Left hindlimb (tissue), 1 donor: ENCODE results near the gene RDH16.
"Not testable (repeated sequence)": the region's sequence is repeated elsewhere in the genome, so short reads cannot be mapped to it uniquely, and the experiment has no call there.

Experiments used
- DNase-seq: peaks from one replicate; pipeline ENCODE4 v3.0.0-alpha.2; 2018

RDH16 gene

DNA sequence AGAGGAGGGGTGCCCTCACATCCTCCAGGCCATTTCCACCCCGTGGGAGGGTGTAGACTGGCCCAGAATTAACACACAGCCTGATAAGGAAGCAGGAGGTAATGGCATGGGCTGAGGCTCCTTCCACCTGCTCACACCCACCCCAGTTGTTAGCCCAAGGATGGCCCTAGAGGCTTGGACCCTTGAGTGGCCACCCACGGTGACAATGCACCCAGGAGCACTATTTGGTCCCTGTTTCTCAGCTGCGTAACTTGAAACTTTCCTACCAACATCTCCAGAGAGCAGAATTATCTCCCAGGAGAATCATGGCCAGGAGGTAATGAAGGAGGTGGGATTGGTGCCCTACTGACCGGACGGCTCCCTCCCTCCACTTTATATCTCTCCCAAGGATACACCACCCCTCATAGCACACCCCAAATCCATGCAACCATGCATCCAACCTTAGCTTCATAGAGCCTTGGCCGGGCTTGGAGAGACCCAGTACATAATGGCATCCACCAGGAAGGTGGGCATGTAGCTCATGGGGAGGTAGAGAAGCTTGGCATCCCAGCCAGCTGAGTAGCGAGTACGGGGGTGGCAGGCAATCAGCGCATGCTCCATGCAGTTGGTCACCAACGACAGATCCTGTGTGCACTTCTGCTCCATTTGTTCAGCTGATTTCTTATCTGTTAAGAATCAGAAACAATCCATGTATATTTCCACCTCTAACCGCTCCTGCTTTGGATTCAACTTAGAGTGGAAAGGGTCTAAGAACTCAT, 5.6 kb downstream of the RDH16 start:
- no peak for DNase-seq

DNA sequence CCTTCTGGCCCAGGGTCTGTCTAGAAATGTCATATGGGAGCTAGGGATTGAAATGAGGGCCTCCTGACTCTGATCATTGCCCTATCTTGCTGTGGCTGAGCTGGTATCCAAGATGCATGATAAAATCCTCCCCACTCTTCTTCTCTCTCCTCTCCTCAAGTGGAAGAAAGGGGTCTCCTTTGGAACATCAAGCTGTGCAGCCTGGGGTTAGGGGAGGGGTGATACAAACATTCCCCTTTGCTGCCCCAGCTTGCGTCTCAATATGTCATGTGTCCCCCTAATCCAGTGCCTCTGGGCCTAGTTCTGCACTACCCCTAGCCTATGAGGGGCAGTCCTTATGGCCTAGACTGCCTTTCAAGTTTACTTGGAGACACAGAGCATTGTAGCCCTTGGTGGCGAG, 8.5 kb downstream of the RDH16 start:
- DNase-seq, result no peak

DNA sequence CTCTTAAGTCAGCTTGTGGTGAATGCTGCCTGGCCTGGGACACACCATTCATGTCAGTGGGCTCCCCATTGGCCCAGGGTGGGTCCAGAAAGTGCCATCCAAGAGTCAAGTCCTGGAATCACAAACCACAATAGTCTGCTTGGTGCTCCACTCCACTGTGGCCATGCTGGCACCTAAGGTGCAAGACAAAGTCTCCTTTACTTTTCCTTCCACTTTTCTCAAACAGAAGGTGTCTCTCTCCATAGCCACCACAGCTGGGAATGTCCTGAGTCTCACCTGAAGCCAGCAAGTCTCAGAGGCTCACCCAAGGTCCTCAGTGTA, 9.0 kb downstream of the RDH16 start:
- no peak for DNase-seq

DNA sequence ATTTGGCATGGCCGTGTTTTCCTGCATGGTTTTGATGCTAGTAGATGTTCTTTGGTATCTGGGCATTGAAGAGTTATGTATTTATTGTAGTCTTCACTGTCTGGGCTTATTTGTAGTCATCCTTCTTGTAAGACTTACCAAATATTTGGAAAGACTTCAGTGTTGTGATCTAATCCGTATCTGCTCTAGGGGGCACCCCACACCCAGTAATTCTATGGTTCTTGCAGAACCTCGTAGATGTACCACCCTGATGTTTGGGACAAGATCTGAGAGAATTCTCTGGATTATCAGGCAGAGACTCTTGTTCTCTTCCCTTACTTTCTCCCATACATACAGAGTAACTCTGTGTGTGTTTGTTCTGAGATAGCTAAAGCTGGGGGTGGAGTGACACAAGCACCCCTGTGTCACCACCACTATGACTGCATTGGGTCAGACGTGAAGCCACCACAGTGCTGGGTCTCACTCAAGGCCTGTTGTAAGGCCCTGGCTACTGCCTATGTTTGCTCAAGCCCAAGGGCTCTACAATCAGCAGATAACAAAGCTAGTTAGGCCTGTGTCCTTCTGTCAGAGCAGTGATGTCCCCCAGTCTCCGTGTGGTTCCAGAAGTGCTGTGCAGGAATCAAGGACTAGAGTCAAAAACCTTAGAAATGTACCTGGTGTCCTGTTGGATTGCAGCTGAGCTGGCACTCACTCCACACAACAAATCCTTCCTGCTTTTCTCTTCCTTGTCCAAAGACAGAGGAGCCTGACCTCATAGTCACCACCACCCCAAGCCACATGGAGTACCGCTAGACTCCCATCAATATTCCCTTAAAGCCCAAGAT, 9.6 kb downstream of the RDH16 start:
- DNase-seq, result no peak

DNA sequence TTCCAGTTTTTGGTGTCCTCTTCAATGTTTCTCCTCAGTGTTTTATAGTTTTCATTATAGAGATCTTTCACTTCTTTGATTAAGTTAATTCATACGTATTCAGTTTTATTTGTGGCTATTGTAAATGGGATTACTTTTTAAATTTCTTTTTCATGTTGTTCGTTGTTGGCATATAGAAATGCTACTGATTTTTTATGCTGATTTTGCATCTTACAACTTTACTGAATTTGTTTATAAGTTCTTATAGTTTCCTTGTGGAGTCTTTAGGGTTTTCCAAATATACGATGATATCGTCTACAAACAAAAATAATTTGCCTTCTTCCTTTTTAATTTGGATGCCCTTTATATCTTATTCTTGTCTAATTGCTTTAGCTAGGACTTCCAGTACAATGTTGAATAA, 13.5 kb downstream of the RDH16 start:
- DNase-seq, result no peak

DNA sequence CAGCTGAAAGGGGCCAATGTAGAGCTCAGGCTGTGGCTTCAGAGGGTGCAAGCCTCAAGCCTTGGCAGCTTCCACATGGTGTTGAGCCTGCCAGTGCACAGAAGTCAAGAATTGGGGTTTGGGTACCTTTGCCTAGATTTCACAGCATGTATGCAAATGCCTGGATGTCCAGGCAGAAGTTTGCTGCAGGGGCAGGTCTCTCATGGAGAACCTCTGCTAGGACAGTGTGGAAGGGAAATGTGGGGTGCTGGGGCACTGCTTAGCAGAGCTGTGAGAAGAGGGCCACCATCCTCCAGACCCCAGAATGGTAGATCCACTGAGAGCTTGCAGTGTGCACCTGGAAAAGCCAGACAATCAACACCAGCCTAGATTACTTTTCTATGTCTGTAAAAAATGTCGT, 14.0 kb downstream of the RDH16 start:
- DNase-seq, result not testable (repeated sequence)

DNA sequence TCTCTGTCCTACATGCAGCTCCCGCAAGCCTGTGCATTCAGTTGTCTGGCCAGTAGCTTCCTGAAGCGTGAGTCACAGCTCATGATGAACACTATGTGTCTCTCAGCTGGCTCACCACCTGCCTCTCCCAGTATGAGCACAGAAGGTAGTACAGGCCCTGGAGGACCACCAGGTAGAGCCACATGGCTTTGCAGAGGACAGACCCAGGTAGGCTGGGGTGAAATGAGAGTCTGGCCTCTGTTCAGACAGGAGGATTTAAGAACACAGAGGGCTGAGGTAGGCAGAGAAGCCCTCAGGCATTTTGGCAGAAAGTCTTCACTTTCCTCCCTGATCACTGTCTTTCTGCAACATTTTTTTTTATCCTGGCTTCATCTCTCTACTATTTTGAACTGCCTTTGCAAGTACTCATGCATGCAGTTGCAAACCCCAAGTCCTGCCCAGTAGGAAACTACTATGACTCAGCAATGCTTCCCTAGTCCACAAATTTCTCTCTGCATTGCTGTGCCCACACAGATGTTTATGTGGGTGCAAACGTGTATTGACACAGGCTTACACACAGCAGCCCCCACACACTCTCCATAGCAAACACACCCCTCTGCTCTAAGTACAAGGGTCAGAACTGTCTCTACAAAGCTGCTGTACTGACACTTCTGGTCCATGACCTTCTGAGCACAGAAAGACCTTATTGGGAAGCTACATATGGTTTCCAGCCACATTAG, 15.9 kb downstream of the RDH16 start:
- DNase-seq, result no peak

DNA sequence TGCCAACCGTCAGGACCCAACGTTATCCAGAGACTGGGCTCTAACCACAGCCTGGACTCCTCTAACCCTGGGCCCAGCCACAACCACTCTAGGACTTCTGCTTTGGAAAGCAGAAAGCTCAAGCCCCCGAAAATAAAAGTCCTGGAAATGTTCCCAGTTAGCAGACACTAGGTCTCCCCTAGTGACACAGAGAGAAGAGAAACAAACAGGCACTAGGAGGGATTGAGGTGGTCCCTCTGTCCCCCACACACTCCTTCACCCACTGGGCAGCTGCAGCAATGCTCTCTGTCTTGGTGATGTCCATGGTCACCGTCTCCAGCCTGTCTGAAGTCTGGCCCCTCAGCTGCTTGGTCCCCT, 16.5 kb downstream of the RDH16 start:
- DNase-seq, result not testable (repeated sequence)

DNA sequence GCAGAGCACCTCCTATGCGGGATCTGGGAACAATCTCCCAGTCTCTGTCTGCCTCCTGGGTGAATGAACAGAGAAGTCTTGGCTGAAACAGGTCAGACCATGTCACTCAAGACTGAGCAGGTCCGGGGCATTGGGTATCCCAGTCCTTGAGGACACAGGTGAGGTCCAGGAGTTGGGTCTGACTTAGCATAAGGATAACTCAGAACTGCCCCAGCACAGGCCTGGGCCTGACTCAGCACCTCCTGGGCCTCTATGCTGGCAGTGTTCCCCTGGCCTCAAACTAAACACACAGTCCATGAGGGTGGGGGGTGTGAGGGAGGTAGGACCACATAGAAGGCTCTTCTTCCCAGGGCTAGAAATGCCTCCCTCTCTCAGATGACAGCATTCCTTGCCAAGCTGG, 21.7 kb downstream of the RDH16 start:
- no peak for DNase-seq

DNA sequence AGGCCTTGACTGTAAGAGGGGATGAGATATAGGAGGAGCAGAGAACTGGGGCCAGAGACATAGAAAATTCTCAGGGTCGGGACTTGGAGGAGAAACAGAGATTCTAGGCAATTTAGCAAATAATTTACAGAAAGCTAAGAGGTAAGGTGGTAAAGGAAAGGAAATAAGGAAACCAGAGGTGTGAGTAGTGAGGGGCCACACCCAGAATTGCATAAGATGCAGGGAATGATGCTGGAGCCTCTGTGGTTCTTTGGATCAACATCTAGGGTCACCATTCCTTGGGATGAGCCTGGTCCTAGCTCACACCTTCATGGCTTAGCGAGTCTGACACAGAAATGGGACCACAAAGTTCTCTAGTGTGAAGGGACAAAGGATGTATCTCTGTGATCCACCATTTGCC, 22.3 kb downstream of the RDH16 start:
- DNase-seq, result no peak

DNA sequence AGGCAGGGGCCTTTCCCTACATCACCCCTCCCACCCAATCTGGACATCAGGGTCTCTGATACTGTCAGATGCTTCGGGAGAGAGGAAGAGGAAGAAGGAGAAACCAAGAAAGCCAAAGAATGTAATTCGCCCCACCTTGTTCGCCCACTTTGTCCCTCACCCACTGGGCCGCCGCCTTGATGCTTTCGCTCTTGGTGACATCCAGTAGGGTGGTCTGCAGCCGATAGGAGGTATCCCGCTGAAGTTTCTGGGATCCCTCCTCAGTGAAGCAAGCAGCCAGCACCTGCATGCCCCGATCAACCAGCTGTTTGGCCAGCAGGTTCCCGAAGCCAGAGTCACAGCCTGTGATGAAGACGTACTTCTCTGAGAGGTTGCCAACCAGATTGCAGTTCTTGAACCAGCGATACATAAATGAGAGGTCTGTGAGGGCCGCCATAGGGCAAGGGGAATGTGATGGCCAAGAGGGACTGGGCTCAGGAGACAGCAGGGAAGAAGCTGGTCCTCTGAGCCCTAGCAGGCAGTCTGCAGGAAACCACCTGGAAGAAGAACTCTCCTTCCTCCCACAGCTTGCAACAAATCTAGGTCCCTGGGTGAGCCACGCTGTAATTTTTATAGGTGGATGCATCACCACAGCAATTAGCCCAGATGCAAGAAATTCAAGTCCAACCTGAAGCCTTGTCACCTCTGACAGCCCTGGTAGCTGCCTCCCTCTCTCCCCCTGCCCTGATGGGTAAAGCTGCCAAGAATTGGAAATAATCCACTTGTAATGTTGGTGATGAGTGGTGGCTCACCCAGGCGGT, 23.4 kb downstream of the RDH16 start, which contains the start of gene SDR9C7:
SDR9C7 (minus strand) TSS at position 583 of the 800 bp plus-strand sequence; CDS start at position 436, 147 bp downstream.
- no peak for DNase-seq

DNA sequence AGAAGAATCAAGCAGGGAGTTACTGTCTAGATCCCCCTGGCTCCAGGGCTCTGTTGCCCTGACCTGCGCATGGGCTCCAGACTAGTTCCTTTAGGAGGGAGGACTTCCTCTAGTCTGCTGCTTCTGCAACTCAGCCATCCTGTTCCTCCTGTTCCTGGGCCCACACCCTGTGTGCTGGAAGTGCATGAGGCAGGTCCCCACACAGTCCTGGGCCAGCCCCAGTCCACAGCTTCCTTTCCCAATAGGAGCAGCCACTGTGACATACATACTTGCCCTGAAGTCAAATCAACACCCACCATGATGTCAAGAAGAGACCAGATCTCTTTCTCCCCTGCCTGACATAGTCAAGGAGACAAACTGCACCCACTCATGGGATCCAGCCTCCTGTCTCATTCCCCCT, 24.5 kb downstream of the RDH16 start:
- no peak for DNase-seq

DNA sequence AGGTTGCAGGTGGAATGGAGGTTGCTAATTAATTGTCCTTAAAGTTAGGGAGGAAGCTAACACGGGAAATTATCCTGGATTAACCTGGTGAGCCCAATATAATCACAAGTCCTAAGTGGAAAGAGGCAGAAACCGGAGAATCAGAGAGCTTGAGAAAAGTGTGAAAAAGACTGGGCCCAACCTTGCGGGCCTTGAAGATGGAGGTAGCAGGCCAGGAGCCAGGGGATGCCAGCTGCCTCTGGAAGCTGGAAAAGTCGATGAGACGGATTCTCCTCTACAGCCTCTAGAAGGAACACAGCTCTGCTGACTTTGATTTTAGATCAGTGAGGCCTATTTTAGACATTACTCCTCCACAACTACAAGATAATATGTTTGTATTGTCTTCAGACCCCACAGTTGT, 25.3 kb downstream of the RDH16 start:
- DNase-seq, result no peak

DNA sequence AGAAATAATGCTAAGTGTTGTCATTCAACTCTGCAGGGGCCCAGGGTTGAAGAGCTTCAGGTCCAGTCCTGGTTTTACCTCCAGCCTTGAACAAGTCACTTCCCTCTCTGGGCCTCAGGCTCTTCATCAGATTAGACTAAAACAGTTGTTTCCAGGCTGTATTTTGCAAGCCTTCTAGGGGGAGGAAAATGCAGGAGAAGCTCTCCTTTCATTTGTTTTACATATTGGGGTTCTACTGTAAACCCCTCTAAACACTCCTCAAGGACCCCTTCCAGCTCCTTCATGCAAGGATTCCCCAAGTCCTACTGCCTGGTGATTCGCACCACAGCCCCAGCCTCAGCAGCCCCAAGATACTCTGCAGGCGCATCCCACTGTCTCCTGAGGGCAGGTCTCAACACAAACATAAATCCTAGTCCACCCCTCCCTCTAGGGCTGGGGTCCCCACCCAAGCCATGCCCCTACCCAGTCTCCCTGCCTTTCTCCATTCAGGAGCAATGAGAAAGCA, 25.9 kb downstream of the RDH16 start:
- DNase-seq, result no peak

DNA sequence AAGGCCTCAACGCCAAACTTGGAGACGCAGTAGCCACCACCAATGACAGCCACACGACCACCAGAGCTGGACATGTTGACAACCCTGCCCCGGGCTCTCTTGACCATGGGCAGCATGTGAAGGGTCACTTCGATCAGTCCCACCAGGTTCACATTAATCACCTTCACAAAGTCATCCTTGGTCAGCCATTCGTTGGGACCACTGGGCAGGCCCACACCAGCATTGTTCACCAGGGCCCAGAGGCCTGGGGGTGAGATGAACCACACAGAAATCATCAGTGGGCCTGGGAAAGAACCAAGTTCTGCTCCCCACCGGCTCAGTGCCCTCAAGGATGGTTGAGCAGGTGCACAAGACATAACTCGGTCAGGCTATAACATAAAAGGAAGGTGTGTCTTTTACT, 27.2 kb downstream of the RDH16 start:
- DNase-seq, result no peak

DNA sequence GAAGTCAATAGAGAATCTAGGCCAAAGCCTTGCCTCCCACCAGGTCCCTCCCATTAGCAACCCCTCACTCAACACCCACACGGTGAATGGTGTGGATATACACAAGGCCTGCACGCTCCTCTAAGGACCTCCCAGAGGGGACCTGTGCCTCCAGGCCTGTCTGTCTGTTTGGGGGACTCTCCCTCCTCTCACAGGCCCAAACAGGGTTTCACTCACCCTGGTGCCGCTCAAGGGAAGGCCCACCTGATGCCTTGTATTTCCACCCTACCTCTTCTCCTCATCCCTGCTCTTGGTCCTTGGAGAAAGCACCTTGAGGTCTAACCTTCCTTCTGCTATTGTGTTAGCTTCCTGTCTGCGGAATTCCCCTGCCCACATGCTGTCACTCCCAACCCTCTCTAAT, 27.6 kb downstream of the RDH16 start:
- DNase-seq, result no peak

DNA sequence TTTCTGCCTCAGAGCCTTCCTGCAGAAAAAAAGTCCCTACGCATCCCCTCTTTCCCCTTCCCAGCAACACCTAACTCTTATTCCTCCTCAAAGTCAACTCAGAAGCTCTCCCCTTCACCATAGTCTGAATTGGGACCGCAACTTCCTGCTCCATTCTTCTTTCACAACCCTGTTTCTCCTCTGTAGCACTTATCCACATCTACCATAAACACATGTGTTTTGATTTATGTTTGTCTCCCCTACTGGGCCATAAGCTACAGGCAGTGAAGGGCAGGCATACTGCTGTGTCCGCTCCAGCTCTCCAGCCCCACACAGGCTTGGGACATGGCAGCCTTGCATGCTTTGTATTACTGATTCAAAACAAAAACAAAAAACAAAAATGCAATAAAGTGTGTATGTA, 29.1 kb downstream of the RDH16 start:
- no peak for DNase-seq

DNA sequence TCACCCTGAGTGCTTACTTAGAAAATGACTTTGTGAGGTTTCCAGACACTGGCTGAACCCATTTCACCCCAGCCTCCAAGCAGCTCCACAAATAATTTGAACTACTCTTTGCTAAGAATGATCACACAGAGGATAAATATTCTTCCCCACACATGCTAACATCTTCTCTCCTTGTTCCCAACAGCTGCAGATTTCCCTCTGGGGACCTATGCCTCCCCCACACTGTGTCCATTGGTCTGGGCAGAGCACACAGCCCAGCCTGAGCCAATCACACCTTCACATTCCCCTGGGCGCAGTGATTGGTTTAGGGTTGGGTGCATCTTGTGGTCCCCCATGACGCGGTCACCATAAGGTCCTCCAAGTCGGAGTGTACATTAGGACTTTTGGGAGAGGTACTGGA, 30.1 kb downstream of the RDH16 start:
- DNase-seq, result no peak

DNA sequence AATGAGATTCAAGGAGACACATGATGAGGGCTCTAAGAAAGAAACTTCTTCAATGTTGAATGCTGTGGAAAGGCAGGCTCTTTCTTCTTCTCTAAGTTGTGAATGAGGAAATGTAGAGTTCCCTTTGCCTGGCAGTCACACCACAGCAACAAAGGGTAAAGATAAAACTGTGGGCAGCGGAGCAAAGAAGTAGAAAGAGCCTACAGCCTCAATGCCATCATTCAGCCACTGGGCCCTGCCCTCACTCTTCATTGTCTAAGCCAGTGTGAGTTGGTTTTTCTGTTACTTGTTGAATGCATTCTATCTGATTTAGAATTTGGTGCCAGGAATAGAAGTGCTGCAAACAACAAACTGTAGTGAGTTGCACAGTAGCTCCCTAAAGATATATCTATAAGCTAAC, 35.4 kb downstream of the RDH16 start:
- DNase-seq, result no peak

DNA sequence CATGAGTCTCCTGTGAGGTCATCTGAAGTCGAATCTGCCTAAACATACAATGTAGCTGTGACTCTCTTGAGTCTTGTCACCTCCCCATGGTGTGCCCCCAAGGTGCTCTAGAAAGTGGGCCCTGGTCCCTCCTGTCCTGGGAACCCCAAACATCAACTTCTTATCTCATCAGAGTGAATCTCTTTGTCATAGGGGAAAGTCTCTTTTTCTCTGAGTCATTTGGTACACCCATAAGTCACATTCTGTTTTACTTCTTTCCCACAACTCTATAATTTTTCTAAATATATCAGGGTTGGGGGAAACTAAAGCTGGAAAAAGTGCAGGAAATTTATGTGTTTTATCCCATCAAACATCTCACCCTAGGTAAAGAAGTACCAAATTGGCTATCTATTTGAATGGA, 36.1 kb downstream of the RDH16 start:
- no peak for DNase-seq

DNA sequence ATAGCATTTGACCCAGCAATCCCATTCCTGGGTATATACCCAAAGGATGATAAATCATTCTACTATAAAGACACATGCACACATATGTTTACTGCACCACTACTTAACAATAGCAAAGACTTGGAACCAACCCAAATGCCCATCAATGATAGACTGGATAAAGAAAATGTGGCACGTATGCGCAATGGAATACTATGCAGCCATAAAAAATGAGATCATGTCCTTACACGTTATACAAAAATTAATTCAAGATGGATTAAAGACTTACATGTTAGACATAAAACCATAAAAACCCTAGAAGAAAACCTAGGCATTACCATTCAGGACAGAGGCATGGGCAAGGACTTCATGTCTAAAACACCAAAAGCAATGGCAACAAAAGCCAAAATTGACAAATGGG, 39.3 kb downstream of the RDH16 start:
- not testable (repeated sequence) for DNase-seq

DNA sequence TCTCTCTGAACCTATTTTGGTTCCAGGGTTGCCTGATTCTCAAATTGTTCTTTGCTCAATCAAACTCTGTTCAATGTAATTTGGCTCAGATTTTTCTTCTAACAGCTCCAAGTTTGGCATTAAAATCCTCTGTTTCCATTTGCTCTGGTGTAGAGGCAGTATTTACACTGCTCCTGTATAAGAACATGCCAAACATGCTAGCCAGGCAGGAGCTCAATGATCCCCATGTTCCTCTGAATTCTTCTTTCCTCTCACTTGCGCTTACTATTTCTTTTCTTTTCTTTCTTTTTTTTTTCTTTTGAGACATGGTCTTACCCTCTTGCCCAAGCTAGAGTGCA, 40.4 kb downstream of the RDH16 start:
- DNase-seq, result no peak
